Thyroid gland (tissue), 4 donors: ENCODE data around the gene WNT5B.

Experiments used
- POLR2A ChIP-seq, 2 donors: fragments of 450-650 bp; IDR thresholded peaks; one replicate each; pipeline ENCODE4 v1.6.1; 2017; ENCODE audit warnings: antibody characterized with exemption in 2 of 2, mild to moderate bottlenecking in 2 of 2, moderate library complexity in 1 of 2
- TF ChIP-seq, protein P1 (sequence below), 6 experiments: fragments of 200-600 bp in 3 of 6; fragments of 450-650 bp in 3 of 6; sonication (generic) in 3 of 6; IDR thresholded peaks; one replicate each; pipeline ENCODE4 v1.5.1; 2016 to 2019; ENCODE audit warnings: antibody characterized with exemption in 6 of 6, mild to moderate bottlenecking in 2 of 6, inconsistent platforms in 1 of 6, moderate library complexity in 1 of 6

- TF ChIP-seq POLR2A (IDR thresholded peaks at IDR 0.05), result no peak
- TF ChIP-seq, protein P1, sequence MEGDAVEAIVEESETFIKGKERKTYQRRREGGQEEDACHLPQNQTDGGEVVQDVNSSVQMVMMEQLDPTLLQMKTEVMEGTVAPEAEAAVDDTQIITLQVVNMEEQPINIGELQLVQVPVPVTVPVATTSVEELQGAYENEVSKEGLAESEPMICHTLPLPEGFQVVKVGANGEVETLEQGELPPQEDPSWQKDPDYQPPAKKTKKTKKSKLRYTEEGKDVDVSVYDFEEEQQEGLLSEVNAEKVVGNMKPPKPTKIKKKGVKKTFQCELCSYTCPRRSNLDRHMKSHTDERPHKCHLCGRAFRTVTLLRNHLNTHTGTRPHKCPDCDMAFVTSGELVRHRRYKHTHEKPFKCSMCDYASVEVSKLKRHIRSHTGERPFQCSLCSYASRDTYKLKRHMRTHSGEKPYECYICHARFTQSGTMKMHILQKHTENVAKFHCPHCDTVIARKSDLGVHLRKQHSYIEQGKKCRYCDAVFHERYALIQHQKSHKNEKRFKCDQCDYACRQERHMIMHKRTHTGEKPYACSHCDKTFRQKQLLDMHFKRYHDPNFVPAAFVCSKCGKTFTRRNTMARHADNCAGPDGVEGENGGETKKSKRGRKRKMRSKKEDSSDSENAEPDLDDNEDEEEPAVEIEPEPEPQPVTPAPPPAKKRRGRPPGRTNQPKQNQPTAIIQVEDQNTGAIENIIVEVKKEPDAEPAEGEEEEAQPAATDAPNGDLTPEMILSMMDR (IDR thresholded peaks at IDR 0.05), result no peak
Measured at GRCh38 chr12:1613860-1614259, 15.2 kb upstream of the WNT5B start.
